C4-2B (cell line): ENCODE results near the gene CDC73.

Experiments used
- CTCF ChIP-seq: fragments of 450-650 bp; conservative IDR thresholded peaks from 2 replicates; pipeline ENCODE4 v1.5.1; 2017; ENCODE audit warnings: mild to moderate bottlenecking
- ZFX ChIP-seq: fragments of 450-650 bp; IDR thresholded peaks from 2 replicates; pipeline ENCODE4 v1.6.1; 2017

- no peak for TF ChIP-seq CTCF
- TF ChIP-seq ZFX: no peak
These were observed 2.8 kb upstream of the CDC73 start for GRCh38 chr1:193118803-193119730.
